ENCODE measurements around the gene EPS15.

DNA sequence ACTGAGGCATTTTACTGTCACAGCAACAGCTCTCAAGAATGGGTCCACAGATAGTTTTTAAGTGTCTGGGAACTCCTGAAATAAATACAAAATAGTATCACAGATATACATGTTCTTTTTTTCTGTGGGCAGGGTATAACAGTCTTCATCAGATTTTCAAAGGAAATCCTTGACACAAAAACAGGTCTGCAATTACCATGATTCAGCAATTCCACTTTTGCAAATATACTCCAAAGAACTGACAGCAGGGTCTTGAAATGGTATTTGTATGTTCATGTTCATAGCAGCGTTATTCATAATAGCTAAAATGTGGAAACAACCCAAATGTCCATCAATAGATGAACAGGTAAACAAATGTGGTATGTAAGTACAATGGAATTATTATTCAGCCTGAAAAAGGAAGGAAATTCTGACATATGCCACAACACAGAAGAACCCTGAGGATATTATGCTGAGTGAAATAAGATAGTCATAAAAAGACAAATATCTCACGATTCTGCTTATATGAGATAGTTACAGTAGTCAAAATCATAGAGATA, 85.0 kb downstream of the EPS15 start:
- TF ChIP-seq FOXJ3 (CRISPR knock-in tag; IDR thresholded peaks at IDR 0.05), result no peak
- TF ChIP-seq NFIC (IDR thresholded peaks at IDR 0.05; ENCODE audit: borderline replicate concordance), result no peak
- TF ChIP-seq, protein P1, sequence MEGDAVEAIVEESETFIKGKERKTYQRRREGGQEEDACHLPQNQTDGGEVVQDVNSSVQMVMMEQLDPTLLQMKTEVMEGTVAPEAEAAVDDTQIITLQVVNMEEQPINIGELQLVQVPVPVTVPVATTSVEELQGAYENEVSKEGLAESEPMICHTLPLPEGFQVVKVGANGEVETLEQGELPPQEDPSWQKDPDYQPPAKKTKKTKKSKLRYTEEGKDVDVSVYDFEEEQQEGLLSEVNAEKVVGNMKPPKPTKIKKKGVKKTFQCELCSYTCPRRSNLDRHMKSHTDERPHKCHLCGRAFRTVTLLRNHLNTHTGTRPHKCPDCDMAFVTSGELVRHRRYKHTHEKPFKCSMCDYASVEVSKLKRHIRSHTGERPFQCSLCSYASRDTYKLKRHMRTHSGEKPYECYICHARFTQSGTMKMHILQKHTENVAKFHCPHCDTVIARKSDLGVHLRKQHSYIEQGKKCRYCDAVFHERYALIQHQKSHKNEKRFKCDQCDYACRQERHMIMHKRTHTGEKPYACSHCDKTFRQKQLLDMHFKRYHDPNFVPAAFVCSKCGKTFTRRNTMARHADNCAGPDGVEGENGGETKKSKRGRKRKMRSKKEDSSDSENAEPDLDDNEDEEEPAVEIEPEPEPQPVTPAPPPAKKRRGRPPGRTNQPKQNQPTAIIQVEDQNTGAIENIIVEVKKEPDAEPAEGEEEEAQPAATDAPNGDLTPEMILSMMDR (IDR thresholded peaks at IDR 0.05), result no peak
- no peak for TF ChIP-seq SIN3A (IDR thresholded peaks at IDR 0.05; ENCODE audit: borderline replicate concordance, low read depth, low read length)
- TF ChIP-seq, protein P2, sequence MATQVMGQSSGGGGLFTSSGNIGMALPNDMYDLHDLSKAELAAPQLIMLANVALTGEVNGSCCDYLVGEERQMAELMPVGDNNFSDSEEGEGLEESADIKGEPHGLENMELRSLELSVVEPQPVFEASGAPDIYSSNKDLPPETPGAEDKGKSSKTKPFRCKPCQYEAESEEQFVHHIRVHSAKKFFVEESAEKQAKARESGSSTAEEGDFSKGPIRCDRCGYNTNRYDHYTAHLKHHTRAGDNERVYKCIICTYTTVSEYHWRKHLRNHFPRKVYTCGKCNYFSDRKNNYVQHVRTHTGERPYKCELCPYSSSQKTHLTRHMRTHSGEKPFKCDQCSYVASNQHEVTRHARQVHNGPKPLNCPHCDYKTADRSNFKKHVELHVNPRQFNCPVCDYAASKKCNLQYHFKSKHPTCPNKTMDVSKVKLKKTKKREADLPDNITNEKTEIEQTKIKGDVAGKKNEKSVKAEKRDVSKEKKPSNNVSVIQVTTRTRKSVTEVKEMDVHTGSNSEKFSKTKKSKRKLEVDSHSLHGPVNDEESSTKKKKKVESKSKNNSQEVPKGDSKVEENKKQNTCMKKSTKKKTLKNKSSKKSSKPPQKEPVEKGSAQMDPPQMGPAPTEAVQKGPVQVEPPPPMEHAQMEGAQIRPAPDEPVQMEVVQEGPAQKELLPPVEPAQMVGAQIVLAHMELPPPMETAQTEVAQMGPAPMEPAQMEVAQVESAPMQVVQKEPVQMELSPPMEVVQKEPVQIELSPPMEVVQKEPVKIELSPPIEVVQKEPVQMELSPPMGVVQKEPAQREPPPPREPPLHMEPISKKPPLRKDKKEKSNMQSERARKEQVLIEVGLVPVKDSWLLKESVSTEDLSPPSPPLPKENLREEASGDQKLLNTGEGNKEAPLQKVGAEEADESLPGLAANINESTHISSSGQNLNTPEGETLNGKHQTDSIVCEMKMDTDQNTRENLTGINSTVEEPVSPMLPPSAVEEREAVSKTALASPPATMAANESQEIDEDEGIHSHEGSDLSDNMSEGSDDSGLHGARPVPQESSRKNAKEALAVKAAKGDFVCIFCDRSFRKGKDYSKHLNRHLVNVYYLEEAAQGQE (IDR thresholded peaks at IDR 0.05; ENCODE audit: low read depth, low read length), result no peak
- TF ChIP-seq, protein P3, sequence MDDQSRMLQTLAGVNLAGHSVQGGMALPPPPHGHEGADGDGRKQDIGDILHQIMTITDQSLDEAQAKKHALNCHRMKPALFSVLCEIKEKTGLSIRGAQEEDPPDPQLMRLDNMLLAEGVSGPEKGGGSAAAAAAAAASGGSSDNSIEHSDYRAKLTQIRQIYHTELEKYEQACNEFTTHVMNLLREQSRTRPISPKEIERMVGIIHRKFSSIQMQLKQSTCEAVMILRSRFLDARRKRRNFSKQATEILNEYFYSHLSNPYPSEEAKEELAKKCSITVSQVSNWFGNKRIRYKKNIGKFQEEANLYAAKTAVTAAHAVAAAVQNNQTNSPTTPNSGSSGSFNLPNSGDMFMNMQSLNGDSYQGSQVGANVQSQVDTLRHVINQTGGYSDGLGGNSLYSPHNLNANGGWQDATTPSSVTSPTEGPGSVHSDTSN (IDR thresholded peaks at IDR 0.05), result no peak
- TF ChIP-seq, protein P4, sequence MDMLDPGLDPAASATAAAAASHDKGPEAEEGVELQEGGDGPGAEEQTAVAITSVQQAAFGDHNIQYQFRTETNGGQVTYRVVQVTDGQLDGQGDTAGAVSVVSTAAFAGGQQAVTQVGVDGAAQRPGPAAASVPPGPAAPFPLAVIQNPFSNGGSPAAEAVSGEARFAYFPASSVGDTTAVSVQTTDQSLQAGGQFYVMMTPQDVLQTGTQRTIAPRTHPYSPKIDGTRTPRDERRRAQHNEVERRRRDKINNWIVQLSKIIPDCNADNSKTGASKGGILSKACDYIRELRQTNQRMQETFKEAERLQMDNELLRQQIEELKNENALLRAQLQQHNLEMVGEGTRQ (IDR thresholded peaks at IDR 0.05; ENCODE audit: borderline replicate concordance, low read depth, low read length), result no peak

Measured in SK-N-SH (cell line).